BE2C (cell line): ENCODE measurements around the gene RSPH1.

Source experiments
- DNase-seq: peaks from one replicate; pipeline ENCODE4 v3.0.0-alpha.2; 2020
- H3K27me3 ChIP-seq: fragments of 250-450 bp; sonication (Bioruptor Pico); 2 replicates; pipeline ENCODE4 v1.5.1; 2020; ENCODE audit warnings: mild to moderate bottlenecking
- H3K36me3 ChIP-seq: fragments of 250-450 bp; sonication (Bioruptor Pico); 2 replicates; pipeline ENCODE4 v1.5.1; 2020; ENCODE audit warnings: mild to moderate bottlenecking
- H3K4me1 ChIP-seq: fragments of 250-450 bp; sonication (Bioruptor Pico); 2 replicates; pipeline ENCODE4 v1.5.1; 2020
- H3K4me3 ChIP-seq: 2 replicates; pipeline ENCODE4 v1.5.1; 2011; ENCODE audit warnings: low read depth, low read length
- H3K9me3 ChIP-seq: fragments of 250-450 bp; sonication (Bioruptor Pico); 2 replicates; pipeline ENCODE4 v1.5.1; 2020
- TF ChIP-seq, protein P1 (sequence below): IDR thresholded peaks from 2 replicates; pipeline ENCODE4 v1.5.1; 2012; ENCODE audit warnings: mild to moderate bottlenecking, low read depth, low read length

Gene RSPH1

DNA sequence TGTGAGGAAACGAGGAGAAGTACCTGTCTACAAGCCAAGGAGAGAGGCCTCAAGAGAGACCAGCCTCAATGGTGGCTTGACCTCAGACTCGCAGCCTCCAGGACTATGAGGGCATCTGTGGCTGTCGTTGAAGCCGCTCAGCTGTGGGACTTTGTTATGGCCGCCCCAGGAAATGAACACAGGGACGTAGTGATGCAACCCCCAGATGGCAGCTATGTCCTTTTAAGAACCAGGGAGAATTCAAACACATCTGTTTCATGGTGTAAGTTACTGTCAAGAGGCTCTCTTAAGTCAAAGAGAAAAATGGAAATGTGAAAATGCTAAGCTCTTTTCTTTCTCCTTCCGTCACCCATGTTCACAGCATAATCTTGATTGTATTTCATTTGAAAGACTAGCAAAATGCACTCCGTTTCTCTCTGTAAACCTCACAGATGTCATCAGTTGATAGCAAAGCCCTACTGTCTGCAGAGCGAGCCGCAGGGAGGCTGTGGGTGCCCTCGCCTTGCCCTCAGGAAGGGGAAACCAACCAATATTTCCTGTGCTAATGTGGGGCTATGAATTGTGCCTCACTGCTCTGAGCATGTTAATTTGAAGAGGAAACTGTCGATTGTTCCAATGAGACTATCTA lies 71.0 kb downstream of the RSPH1 start:
- no peaks in the 10 kb centered on the region for H3K9me3 ChIP-seq
- peaks cover 41% of the 10 kb centered on the region for H3K27me3 ChIP-seq
- no peak for DNase-seq
- H3K4me1 ChIP-seq, result no peaks in the 10 kb centered on the region
- TF ChIP-seq, protein P1, sequence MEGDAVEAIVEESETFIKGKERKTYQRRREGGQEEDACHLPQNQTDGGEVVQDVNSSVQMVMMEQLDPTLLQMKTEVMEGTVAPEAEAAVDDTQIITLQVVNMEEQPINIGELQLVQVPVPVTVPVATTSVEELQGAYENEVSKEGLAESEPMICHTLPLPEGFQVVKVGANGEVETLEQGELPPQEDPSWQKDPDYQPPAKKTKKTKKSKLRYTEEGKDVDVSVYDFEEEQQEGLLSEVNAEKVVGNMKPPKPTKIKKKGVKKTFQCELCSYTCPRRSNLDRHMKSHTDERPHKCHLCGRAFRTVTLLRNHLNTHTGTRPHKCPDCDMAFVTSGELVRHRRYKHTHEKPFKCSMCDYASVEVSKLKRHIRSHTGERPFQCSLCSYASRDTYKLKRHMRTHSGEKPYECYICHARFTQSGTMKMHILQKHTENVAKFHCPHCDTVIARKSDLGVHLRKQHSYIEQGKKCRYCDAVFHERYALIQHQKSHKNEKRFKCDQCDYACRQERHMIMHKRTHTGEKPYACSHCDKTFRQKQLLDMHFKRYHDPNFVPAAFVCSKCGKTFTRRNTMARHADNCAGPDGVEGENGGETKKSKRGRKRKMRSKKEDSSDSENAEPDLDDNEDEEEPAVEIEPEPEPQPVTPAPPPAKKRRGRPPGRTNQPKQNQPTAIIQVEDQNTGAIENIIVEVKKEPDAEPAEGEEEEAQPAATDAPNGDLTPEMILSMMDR, result no peak
- H3K36me3 ChIP-seq, result no peaks in the 10 kb centered on the region
- H3K4me3 ChIP-seq, result no peak overlapping the region

- TF ChIP-seq, protein P1, result no peak
- Histone ChIP-seq H3K9me3 (no peaks in the 10 kb centered on the region), H3K4me3 (no peak overlapping the region)
These were observed 72.3 kb downstream of the RSPH1 start for GRCh38 chr21:42423685-42424084.

DNA sequence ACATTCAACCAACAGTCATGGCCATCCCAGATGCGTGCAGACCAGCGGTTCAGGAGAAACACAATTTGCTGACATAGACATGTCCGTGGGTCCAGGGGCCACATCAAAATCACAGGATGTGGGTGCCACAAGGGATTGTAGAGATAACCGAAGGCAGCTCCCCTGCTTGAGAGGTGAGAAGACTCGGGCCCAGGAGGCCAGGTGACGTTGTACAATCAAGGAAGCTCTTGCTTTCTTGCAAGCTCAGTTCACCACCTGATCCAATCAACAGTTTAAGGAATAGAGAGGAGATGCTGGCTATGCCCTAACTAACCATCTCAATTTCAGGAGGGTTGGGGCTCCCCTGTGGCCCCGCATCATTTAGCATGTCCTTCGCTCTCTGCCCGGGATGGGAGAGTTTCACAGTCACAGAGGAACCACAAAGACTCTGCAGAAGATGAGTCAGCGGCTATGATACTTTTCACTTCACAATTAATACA lies 72.8 kb downstream of the RSPH1 start:
- no peak for DNase-seq
- TF ChIP-seq, protein P1, result no peak
- Histone ChIP-seq H3K27me3 (peaks cover 49% of the 10 kb centered on the region), H3K4me3 (no peak overlapping the region), H3K36me3 (no peaks in the 10 kb centered on the region), H3K4me1 (no peaks in the 10 kb centered on the region), H3K9me3 (no peaks in the 10 kb centered on the region)

More at GRCh38 chr21:42423685-42424084, 72.3 kb downstream of the RSPH1 start:
- DNase-seq, result no peak
- Histone ChIP-seq H3K36me3 (no peaks in the 10 kb centered on the region), H3K4me1 (no peaks in the 10 kb centered on the region), H3K27me3 (peaks cover 47% of the 10 kb centered on the region)
